HepG2 (cell line): ENCODE data around the gene ARVCF. TPM values are rescaled to one million over a fixed set of nuclear protein-coding genes. Genes with fewer than 3 reads are reported as not detected.
"Not testable (repeated sequence)": the region's sequence is repeated elsewhere in the genome, so short reads cannot be mapped to it uniquely, and the experiment has no call there.

Experiments
- ATAC-seq: fragments of 200-7000 bp; cut with Tn5 transposase; 3 replicates; pipeline ENCODE4 v1.9.1; 2020; ENCODE audit warnings: mild to moderate bottlenecking, moderate library complexity
- BruUV-seq: library from RNA; stranded (reverse); fragments of 400-500 nt; replicated peaks from 2 replicates; lab custom pipeline; 2021; lab: Mats Ljungman, UMichigan
- CTCF ChIA-PET: fragments of 300-600 bp; formaldehyde crosslinking; extraction: SDS; loops from one replicate; lab custom pipeline; 2021; ENCODE audit warnings: low total read pairs, inconsistent platforms, low intra/inter-chr PET ratio; lab: Yijun Ruan, JAX
- POLR2A ChIA-PET: fragments of 350-600 bp; sonication (Branson Sonifier 250); formaldehyde crosslinking; loops from one replicate; lab custom pipeline; 2020; ENCODE audit warnings: antibody characterized with exemption, inconsistent platforms; lab: Yijun Ruan, JAX
- DNase-seq: peaks from one replicate; pipeline ENCODE4 v3.0.0-alpha.2; 2015; ENCODE audit warnings: low spot score
- FAIRE-seq: peaks from 3 replicates; lab custom pipeline; 2011; peaks lifted over from hg19 to GRCh38; lab: Jason Lieb, UNC
- H2AFZ ChIP-seq: one replicate; pipeline ENCODE4 v1.6.1; 2011; ENCODE audit warnings: low read length, inconsistent platforms
- H3K27ac ChIP-seq: fragments of 300-600 bp; 3 replicates; pipeline ENCODE4 v1.8.0; 2011; ENCODE audit warnings: mixed run types, mild to moderate bottlenecking, mixed read lengths, low read length, inconsistent platforms; ENCODE audit not compliant: insufficient read depth; ENCODE audit errors: extremely low read length
- H3K27me3 ChIP-seq, 2 experiments: fragments of 200-600 bp in 1 of 2; 2 replicates in 1 of 2; 3 replicates in 1 of 2; pipeline versions ENCODE4 v1.6.0 to v1.8.0; 2011; ENCODE audit warnings: low read length in 2 of 2, mild to moderate bottlenecking in 2 of 2, moderate library complexity in 2 of 2, inconsistent platforms in 1 of 2; ENCODE audit not compliant: insufficient read depth in 2 of 2, control insufficient read depth in 1 of 2
- H3K36me3 ChIP-seq, 2 experiments: fragments of 200-600 bp in 1 of 2; replicated peaks in 1 of 2; 2 replicates in 1 of 2; 3 replicates in 1 of 2; pipeline versions ENCODE4 v1.5.1 to v1.8.0; 2011; ENCODE audit warnings: low read length in 2 of 2, inconsistent platforms in 1 of 2; ENCODE audit not compliant: insufficient read depth in 2 of 2, control insufficient read depth in 1 of 2
- H3K4me1 ChIP-seq: 2 replicates; pipeline ENCODE4 v1.5.1; 2012; ENCODE audit warnings: low read length, inconsistent platforms; ENCODE audit not compliant: insufficient read depth
- H3K4me2 ChIP-seq: 2 replicates; pipeline ENCODE4 v1.6.0; 2011; ENCODE audit warnings: low read depth, low read length, inconsistent platforms
- H3K4me3 ChIP-seq, 3 experiments: fragments of 200-600 bp in 1 of 3; sonication (generic), shearing (Covaris generic) in 1 of 3; replicated peaks in 1 of 3; 2 replicates each; pipeline ENCODE4 v1.5.1; 2011 to 2016; ENCODE audit warnings: low read length in 3 of 3, inconsistent platforms in 2 of 3, low read depth in 2 of 3, mild to moderate bottlenecking in 2 of 3, control low read depth in 1 of 3, mixed read lengths in 1 of 3; ENCODE audit not compliant: insufficient read depth in 1 of 3
- H3K79me2 ChIP-seq: one replicate; pipeline ENCODE4 v1.6.1; 2011; ENCODE audit warnings: low read length, inconsistent platforms; ENCODE audit not compliant: insufficient read depth
- H3K9ac ChIP-seq: 2 replicates; pipeline ENCODE4 v1.6.0; 2011; ENCODE audit warnings: mild to moderate bottlenecking, low read depth, low read length, inconsistent platforms; ENCODE audit not compliant: insufficient read depth
- H3K9me3 ChIP-seq: 2 replicates; pipeline ENCODE4 v1.5.1; 2012; ENCODE audit warnings: mild to moderate bottlenecking, low read length
- H4K20me1 ChIP-seq: 2 replicates; pipeline ENCODE4 v1.6.0; 2011; ENCODE audit warnings: inconsistent platforms, mild to moderate bottlenecking, low read length, moderate library complexity; ENCODE audit not compliant: insufficient read depth
- MEF2D ChIP-seq: sonication (generic); formaldehyde crosslinking; IDR thresholded peaks from 2 replicates; pipeline ENCODE4 v1.5.1; 2020; ENCODE audit warnings: mild to moderate bottlenecking, missing genetic modification reagents
- NFKBIZ ChIP-seq: IDR thresholded peaks from 2 replicates; pipeline ENCODE4 v1.6.1; 2018; ENCODE audit warnings: missing genetic modification reagents, missing compliant biosample characterization
- POLR2AphosphoS2 ChIP-seq: IDR thresholded peaks from 2 replicates; pipeline ENCODE4 v1.6.1; 2011; ENCODE audit warnings: low read depth, low read length, improper control_type of control experiment
- RBM39 ChIP-seq: fragments of 200-400 bp; formaldehyde crosslinking; IDR thresholded peaks from one replicate; pipeline ENCODE4 v1.6.1; 2018; ENCODE audit warnings: antibody characterized with exemption, mild to moderate bottlenecking, low read depth, low read length; ENCODE audit not compliant: poor library complexity, severe bottlenecking
- YY1 ChIP-seq: IDR thresholded peaks from 2 replicates; pipeline ENCODE4 v1.6.1; 2011; ENCODE audit warnings: low read length, low read depth, moderate library complexity, mild to moderate bottlenecking; ENCODE audit not compliant: insufficient read depth, insufficient replicate concordance
- ZBTB34 ChIP-seq: sonication (generic); formaldehyde crosslinking; IDR thresholded peaks from 2 replicates; pipeline ENCODE4 v1.8.0; 2022; ENCODE audit warnings: mild to moderate bottlenecking, missing genetic modification reagents
- ZNF230 ChIP-seq: sonication (generic); formaldehyde crosslinking; IDR thresholded peaks from 2 replicates; pipeline ENCODE4 v1.4.0; 2020; ENCODE audit warnings: mild to moderate bottlenecking, missing genetic modification reagents
- ZNF264 ChIP-seq: sonication (generic); formaldehyde crosslinking; IDR thresholded peaks from 2 replicates; pipeline ENCODE4 v1.4.0; 2020; ENCODE audit warnings: missing genetic modification reagents
- ZNF607 ChIP-seq: sonication (generic); formaldehyde crosslinking; IDR thresholded peaks from 2 replicates; pipeline ENCODE4 v1.5.1; 2020; ENCODE audit warnings: missing genetic modification reagents, mild to moderate bottlenecking, borderline replicate concordance
- ZSCAN31 ChIP-seq: sonication (generic); formaldehyde crosslinking; IDR thresholded peaks from 2 replicates; pipeline ENCODE4 v1.5.0; 2020; ENCODE audit warnings: low read depth, mild to moderate bottlenecking, missing genetic modification reagents
- WGBS: methylation state at CpG from one replicate; pipeline ENCODE4 v1.1.6; 2017; ENCODE audit warnings: low lambda C conversion rate; 5-methylcytosine and 5-hydroxymethylcytosine counted together
- in situ Hi-C: cut with HindIII; loops from 2 replicates; pipeline ENCODE4 v1.10.0; 2017; ENCODE audit warnings: low pct_unique_long_range_greater_than_20kb; ENCODE audit not compliant: extremely low pct_ligation_motif_present
- intact Hi-C: fragments of 100-400 bp; cut with micrococcal nuclease; formaldehyde crosslinking; loops from one replicate; pipeline ENCODE4 v1.10.0; 2022; ENCODE audit not compliant: unreplicated experiment
- polyA plus RNA-seq, 8 experiments: library from polyadenylated mRNA; depleted of rRNA in 3 of 8; stranded (reverse) in 7 of 8; unstranded in 1 of 8; fragments of >200 nt; fragmentation: Illumina TruSeq in 4 of 8; extraction: Trizol in 4 of 8; gene quantifications; 2 replicates each; pipeline versions ENCODE4 v1.2.1 to v1.2.3, GENCODE V29; 2011 to 2016; ENCODE audit warnings: low read depth in 4 of 8, missing spikeins in 1 of 8, mixed read lengths in 1 of 8; ENCODE audit not compliant: insufficient read depth in 1 of 8
- total RNA-seq, 5 experiments: library from RNA; depleted of rRNA; stranded (reverse); fragments of >200 nt; fragmentation: Illumina TruSeq; extraction: Trizol; gene quantifications; 2 replicates each; pipeline ENCODE4 v1.2.3, GENCODE V29; 2016; ENCODE audit warnings: low read depth in 1 of 5

ARVCF gene
- total and polyA plus RNA-seq, 2 of the 13 experiments (the other 11 are each of a cell fraction or from before 2014, with no cell fraction given): 16.4 to 17.7 TPM

DNA sequence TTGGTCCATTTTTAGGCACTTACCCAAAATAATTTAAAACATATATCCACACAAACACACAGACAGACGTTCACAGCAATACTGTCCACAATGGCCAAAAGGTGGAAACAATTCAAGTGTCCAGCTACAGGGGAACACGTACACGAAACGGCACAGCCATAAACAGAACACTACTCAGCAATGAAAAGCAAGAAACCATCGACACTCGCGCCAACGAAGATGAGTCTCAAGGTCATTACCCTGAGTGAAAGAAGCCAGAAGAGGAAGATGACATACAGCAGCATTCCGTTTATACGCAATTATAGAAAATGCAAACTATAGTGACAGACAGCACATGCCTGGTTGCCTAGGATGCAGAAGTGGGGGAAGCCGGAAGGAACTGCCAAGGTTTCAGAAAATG is 88.4 kb downstream of the ARVCF start:
- in situ Hi-C loops: no loop called here
- no peak for ATAC-seq
- CTCF ChIA-PET: no interaction called here

DNA sequence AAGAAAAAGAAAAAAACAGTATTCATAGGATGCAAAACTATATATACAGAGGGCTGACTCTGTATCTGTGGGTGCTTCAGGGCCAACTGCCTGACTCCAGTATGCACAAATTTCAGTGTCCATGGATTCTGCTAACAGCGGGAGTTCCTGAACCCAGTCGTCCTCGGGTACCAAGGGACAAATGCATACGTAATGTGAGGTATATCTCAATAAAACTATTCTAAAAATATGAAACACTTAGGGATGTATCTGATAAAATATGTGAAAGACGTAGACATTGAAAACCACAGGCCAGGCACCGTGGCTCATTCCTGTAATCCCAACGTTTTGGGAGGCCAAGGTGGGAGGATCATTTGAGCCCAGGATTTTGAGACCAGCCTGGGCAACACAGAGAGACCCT is 88.9 kb downstream of the ARVCF start:
- H3K4me3 ChIP-seq: no peak overlapping the region
- 96% methylated on average over 7 of the region's 7 CpGs for WGBS
- no peaks in the 10 kb centered on the region for H4K20me1 ChIP-seq
- ATAC-seq (no peak), DNase-seq (no peak), FAIRE-seq (no peak)
- H3K27me3 ChIP-seq: no peaks in the 10 kb centered on the region
- H2AFZ ChIP-seq: no peak overlapping the region
- CTCF ChIA-PET: no interaction called here
- no peaks in the 10 kb centered on the region; the same call in 1 of the 2 replicates for H3K4me1 ChIP-seq
- POLR2A ChIA-PET: no interaction called here
- TF ChIP-seq NFKBIZ (no peak), ZSCAN31 (CRISPR knock-in tag) (no peak), RBM39 (no peak), MEF2D (CRISPR knock-in tag) (no peak), ZNF607 (CRISPR knock-in tag) (no peak), ZBTB34 (CRISPR knock-in tag) (no peak), ZNF264 (CRISPR knock-in tag) (no peak), ZNF230 (no peak), YY1 (no peak)
- BruUV-seq: no TSS peak
- in situ Hi-C loops: no loop called here
- H3K9me3 ChIP-seq: no peaks in the 10 kb centered on the region
- no peak overlapping the region for H3K27ac ChIP-seq
- 0 out of 5 replicates have a peak, but pooled peaks cover 0 to 6% of the 10 kb centered on the region in 2 experiments for H3K36me3 ChIP-seq
- H3K79me2 ChIP-seq: no peaks in the 10 kb centered on the region
- intact Hi-C loops: no loop called here
- no peak overlapping the region for H3K4me2 ChIP-seq
- H3K9ac ChIP-seq: no peak overlapping the region

More for the DNA sequence above, 88.4 kb downstream of the ARVCF start:
- WGBS: 95% methylated on average over 11 of the region's 11 CpGs
- TF ChIP-seq POLR2AphosphoS2: no peak
- no peak for TF ChIP-seq ZBTB34 (CRISPR knock-in tag)
- Histone ChIP-seq H3K27me3 (no peaks in the 10 kb centered on the region), H3K9me3 (no peaks in the 10 kb centered on the region), H2AFZ (no peak overlapping the region), H3K4me1 (no peaks in the 10 kb centered on the region; the same call in 1 of the 2 replicates), H3K4me2 (no peak overlapping the region), H4K20me1 (no peaks in the 10 kb centered on the region), H3K27ac (no peak overlapping the region), H3K36me3 (0 out of 5 replicates have a peak, but pooled peaks cover 0 to 5% of the 10 kb centered on the region in 2 experiments), H3K79me2 (no peaks in the 10 kb centered on the region), H3K4me3 (no peak overlapping the region), H3K9ac (no peak overlapping the region)
- POLR2A ChIA-PET: no interaction called here
- no peak for DNase-seq
- no peak for FAIRE-seq
- BruUV-seq: no TSS peak
- intact Hi-C loops: no loop called here

DNA sequence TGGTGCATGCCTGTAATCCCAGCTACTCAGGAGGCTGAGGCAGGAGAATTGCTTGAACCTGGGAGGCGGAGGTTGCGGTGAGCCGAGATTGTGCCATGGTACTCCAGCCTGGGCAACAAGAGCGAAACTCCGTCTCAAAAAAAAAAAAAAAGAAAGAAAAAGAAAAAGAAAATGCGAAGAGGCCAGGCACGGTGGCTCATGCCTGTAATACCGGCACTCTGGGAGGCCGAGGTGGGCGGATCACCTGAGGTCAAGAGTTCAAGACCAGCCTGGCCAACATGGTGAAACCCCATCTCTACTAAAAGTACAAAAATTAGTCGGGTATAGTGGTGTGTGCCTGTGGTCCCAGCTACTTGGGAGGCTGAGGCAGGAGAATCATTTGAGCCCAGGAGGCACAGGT is 90.6 kb downstream of the ARVCF start:
- H4K20me1 ChIP-seq, H2AFZ ChIP-seq, BruUV-seq, H3K4me2 ChIP-seq, H3K79me2 ChIP-seq, DNase-seq, H3K36me3 ChIP-seq, CTCF ChIA-PET, H3K9ac ChIP-seq, H3K27me3 ChIP-seq, FAIRE-seq, H3K4me1 ChIP-seq, intact Hi-C loops, POLR2A ChIA-PET, H3K9me3 ChIP-seq, H3K27ac ChIP-seq, in situ Hi-C loops, H3K4me3 ChIP-seq, ATAC-seq: not testable (repeated sequence)
- WGBS: 96% methylated on average over 10 of the region's 11 CpGs
